Measurements from ENCODE around the gene TRIM40.

GRCh38 chr6:30168741-30169140 lies 32.8 kb downstream of the TRIM40 start:
- TF ChIP-seq POLR2A (IDR thresholded peaks at IDR 0.05; ENCODE audit: low read depth, low read length) (no peak), TAF1 (IDR thresholded peaks at IDR 0.05; ENCODE audit: borderline replicate concordance, low read depth, low read length) (no peak), POLR2AphosphoS5 (IDR thresholded peaks at IDR 0.05; ENCODE audit: low read depth, low read length) (no peak)

Measured in GM12892 (cell line).